HG03558 (cell line): ENCODE measurements around the gene CASP3.
"Not testable (repeated sequence)": the region's sequence is repeated elsewhere in the genome, so short reads cannot be mapped to it uniquely, and the experiment has no call there.

Experiments
- ATAC-seq: cut with Tn5 transposase; IDR thresholded peaks from one replicate; pipeline ENCODE4 v1.9.1; 2021; ENCODE audit warnings: moderate number of reproducible peaks; ENCODE audit not compliant: unreplicated experiment; ENCODE audit errors: extremely low read depth

The CASP3 gene

GRCh38 chr4:184598753-184599491 is 50.3 kb downstream of the CASP3 start:
- no peak for ATAC-seq

- no peak for ATAC-seq
These were observed 52.5 kb downstream of the CASP3 start for GRCh38 chr4:184596617-184597185.

- no peak for ATAC-seq
These were observed 53.1 kb downstream of the CASP3 start for GRCh38 chr4:184596044-184596616.

GRCh38 chr4:184595430-184595829 is 53.8 kb downstream of the CASP3 start:
- ATAC-seq, result no peak

- no peak for ATAC-seq
These were observed 55.8 kb downstream of the CASP3 start for GRCh38 chr4:184593461-184593860.

- ATAC-seq, result not testable (repeated sequence)
These were observed 57.4 kb downstream of the CASP3 start for GRCh38 chr4:184591747-184592270.

- no peak for ATAC-seq
These were observed 58.1 kb downstream of the CASP3 start for GRCh38 chr4:184591070-184591677.

- ATAC-seq, result no peak
These were observed 59.1 kb downstream of the CASP3 start for GRCh38 chr4:184590196-184590595.

- no peak for ATAC-seq
These were observed 60.4 kb downstream of the CASP3 start for GRCh38 chr4:184588893-184589292.

GRCh38 chr4:184587701-184588100 is 61.5 kb downstream of the CASP3 start:
- no peak for ATAC-seq

- ATAC-seq, result no peak
These were observed 62.0 kb downstream of the CASP3 start for GRCh38 chr4:184587221-184587620.

- ATAC-seq, result peak; percentile 50
These were observed 65.3 kb downstream of the CASP3 start for GRCh38 chr4:184583738-184584502.
